HEK293 (cell line): Measurements from ENCODE around the gene PCDHB1.

ENCODE experiments used
- CTCF ChIA-PET: fragments of 350-600 bp; formaldehyde crosslinking; extraction: SDS; loops from one replicate; lab custom pipeline; 2021; ENCODE audit warnings: antibody characterized with exemption; lab: Yijun Ruan, JAX
- POLR2A ChIA-PET: fragments of 300-600 bp; formaldehyde crosslinking; extraction: SDS; loops from one replicate; lab custom pipeline; 2020; ENCODE audit warnings: antibody characterized with exemption, inconsistent platforms; lab: Yijun Ruan, JAX
- H3K27ac ChIP-seq: fragments of 200-500 bp; sonication (Bioruptor generic); 2 replicates; pipeline ENCODE4 v1.5.1; 2014; ENCODE audit warnings: low read depth, low read length, control low read depth, inconsistent platforms; ENCODE audit errors: extremely low read depth
- H3K36me3 ChIP-seq, 2 experiments: fragments of 200-500 bp in 1 of 2; sonication (Bioruptor generic) in 1 of 2; 1 replicate in 1 of 2; 2 replicates in 1 of 2; pipeline ENCODE4 v1.5.1; 2014 to 2017; ENCODE audit warnings: inconsistent platforms in 2 of 2, low read length in 2 of 2; ENCODE audit not compliant: control insufficient read depth in 2 of 2, insufficient read depth in 1 of 2
- H3K4me1 ChIP-seq: fragments of 200-500 bp; sonication (Bioruptor generic); 2 replicates; pipeline ENCODE4 v1.5.1; 2014; ENCODE audit warnings: mild to moderate bottlenecking, low read length, inconsistent platforms; ENCODE audit not compliant: control insufficient read depth, insufficient read depth
- H3K4me3 ChIP-seq: 2 replicates; pipeline ENCODE4 v1.5.1; 2011; ENCODE audit warnings: low read depth, mild to moderate bottlenecking, control low read depth, low read length, moderate library complexity
- H3K9me3 ChIP-seq: fragments of 200-500 bp; sonication (Bioruptor generic); 2 replicates; pipeline ENCODE4 v1.5.1; 2014; ENCODE audit warnings: low read depth, low read length, inconsistent platforms; ENCODE audit not compliant: control insufficient read depth, insufficient read depth
- GFI1B ChIP-seq: fragments of 450-650 bp; formaldehyde crosslinking; IDR thresholded peaks from 2 replicates; pipeline ENCODE4 v1.5.1; 2016; ENCODE audit warnings: missing biosample characterization, missing genetic modification characterization
- GLIS1 ChIP-seq: fragments of 450-650 bp; formaldehyde crosslinking; IDR thresholded peaks from 2 replicates; pipeline ENCODE4 v1.5.1; 2016; ENCODE audit warnings: missing biosample characterization, missing genetic modification characterization
- KLF17 ChIP-seq: fragments of 450-650 bp; formaldehyde crosslinking; IDR thresholded peaks from 2 replicates; pipeline ENCODE4 v1.5.1; 2016; ENCODE audit warnings: missing biosample characterization, missing genetic modification characterization
- KLF7 ChIP-seq: fragments of 450-650 bp; formaldehyde crosslinking; IDR thresholded peaks from 2 replicates; pipeline ENCODE4 v1.5.1; 2016; ENCODE audit warnings: missing biosample characterization, missing genetic modification characterization, borderline replicate concordance
- MEIS1 ChIP-seq: sonication (generic); formaldehyde crosslinking; IDR thresholded peaks from 2 replicates; pipeline ENCODE4 v1.8.1; 2022; ENCODE audit warnings: missing genetic modification reagents, mild to moderate bottlenecking, borderline replicate concordance
- MZF1 ChIP-seq: fragments of 450-650 bp; formaldehyde crosslinking; IDR thresholded peaks from 2 replicates; pipeline ENCODE4 v1.5.1; 2017; ENCODE audit warnings: missing biosample characterization, missing genetic modification characterization, borderline replicate concordance
- PATZ1 ChIP-seq: fragments of 450-650 bp; formaldehyde crosslinking; IDR thresholded peaks from 2 replicates; pipeline ENCODE4 v1.5.1; 2016; ENCODE audit warnings: missing biosample characterization, missing genetic modification characterization
- PRDM4 ChIP-seq: fragments of 450-650 bp; formaldehyde crosslinking; IDR thresholded peaks from 2 replicates; pipeline ENCODE4 v1.5.1; 2017; ENCODE audit warnings: missing biosample characterization, missing genetic modification characterization
- PRDM6 ChIP-seq: fragments of 450-650 bp; formaldehyde crosslinking; IDR thresholded peaks from 2 replicates; pipeline ENCODE4 v1.5.1; 2017; ENCODE audit warnings: missing biosample characterization, missing genetic modification characterization
- WT1 ChIP-seq: fragments of 450-650 bp; formaldehyde crosslinking; IDR thresholded peaks from 2 replicates; pipeline ENCODE4 v1.5.1; 2016; ENCODE audit warnings: missing biosample characterization, missing genetic modification characterization
- YY2 ChIP-seq: fragments of 450-650 bp; formaldehyde crosslinking; IDR thresholded peaks from 2 replicates; pipeline ENCODE4 v1.5.1; 2016; ENCODE audit warnings: missing biosample characterization, missing genetic modification characterization
- ZBTB21 ChIP-seq: fragments of 450-650 bp; formaldehyde crosslinking; IDR thresholded peaks from 2 replicates; pipeline ENCODE4 v1.5.1; 2017; ENCODE audit warnings: missing biosample characterization, missing genetic modification characterization
- ZBTB7A ChIP-seq: fragments of 450-650 bp; formaldehyde crosslinking; IDR thresholded peaks from 2 replicates; pipeline ENCODE4 v1.5.1; 2016; ENCODE audit warnings: low read depth, missing biosample characterization, missing genetic modification characterization
- ZNF157 ChIP-seq: fragments of 450-650 bp; formaldehyde crosslinking; IDR thresholded peaks from 2 replicates; pipeline ENCODE4 v1.5.1; 2016; ENCODE audit warnings: missing biosample characterization, missing genetic modification characterization
- ZNF2 ChIP-seq: fragments of 450-650 bp; formaldehyde crosslinking; IDR thresholded peaks from 2 replicates; pipeline ENCODE4 v1.5.1; 2016; ENCODE audit warnings: missing biosample characterization, missing genetic modification characterization
- ZNF214 ChIP-seq: fragments of 450-650 bp; formaldehyde crosslinking; IDR thresholded peaks from 2 replicates; pipeline ENCODE4 v1.5.1; 2017; ENCODE audit warnings: missing biosample characterization, mild to moderate bottlenecking, missing genetic modification characterization, borderline replicate concordance
- ZNF280C ChIP-seq: fragments of 450-650 bp; formaldehyde crosslinking; IDR thresholded peaks from 2 replicates; pipeline ENCODE4 v1.5.1; 2016; ENCODE audit warnings: missing biosample characterization, missing genetic modification characterization
- ZNF645 ChIP-seq: fragments of 450-650 bp; formaldehyde crosslinking; IDR thresholded peaks from 2 replicates; pipeline ENCODE4; 2016; ENCODE audit warnings: missing biosample characterization, missing genetic modification characterization
- ZNF664 ChIP-seq: fragments of 450-650 bp; formaldehyde crosslinking; IDR thresholded peaks from 2 replicates; pipeline ENCODE4 v1.5.1; 2016; ENCODE audit warnings: missing biosample characterization, missing genetic modification characterization
- ZNF670 ChIP-seq: fragments of 450-650 bp; formaldehyde crosslinking; IDR thresholded peaks from 2 replicates; pipeline ENCODE4 v1.5.1; 2016; ENCODE audit warnings: missing biosample characterization, missing genetic modification characterization, low read depth
- ZNF677 ChIP-seq: fragments of 450-650 bp; IDR thresholded peaks from 2 replicates; pipeline ENCODE4 v1.5.0; 2018; ENCODE audit warnings: missing biosample characterization, mild to moderate bottlenecking, missing genetic modification characterization, moderate library complexity
- ZNF76 ChIP-seq: fragments of 450-650 bp; formaldehyde crosslinking; IDR thresholded peaks from 2 replicates; pipeline ENCODE4; 2016; ENCODE audit warnings: low read depth, missing biosample characterization, missing genetic modification characterization, borderline replicate concordance
- ZNF830 ChIP-seq: fragments of 450-650 bp; IDR thresholded peaks from 2 replicates; pipeline ENCODE4 v1.5.0; 2018; ENCODE audit warnings: missing biosample characterization, missing genetic modification characterization, low read depth, mild to moderate bottlenecking, moderate library complexity

Gene PCDHB1

GRCh38 chr5:141040093-141040770 is 10.9 kb upstream of the PCDHB1 start:
- Histone ChIP-seq H3K4me1 (peaks cover 14% of the 10 kb centered on the region), H3K4me3 (peak overlapping the region; percentile 32), H3K36me3 (no peaks in the 10 kb centered on the region), H3K9me3 (no peaks in the 10 kb centered on the region), H3K27ac (peak overlapping the region; percentile 25; the same call in 1 of the 2 replicates)
- POLR2A ChIA-PET = interaction anchor here (0.7 to 2.3 kb wide), 3 partner anchors 74 to 171 kb away, joined by 3 to 11 read pairs (median 3); partner anchors contain the start of gene PCDHAC2
- CTCF ChIA-PET = interaction anchor here (0.6 to 3.8 kb wide), 43 partner anchors 13 to 256 kb away, joined by 3 to 81 read pairs (median 4); partner anchors contain the start of genes PCDHA10, PCDHA11, PCDHA13 and PCDHA8
- no peak for TF ChIP-seq ZNF664 (tag by site-specific recombination)
- TF ChIP-seq MEIS1 (CRISPR knock-in tag) = no peak
- TF ChIP-seq ZNF645 (tag by site-specific recombination) = no peak
- no peak for TF ChIP-seq YY2
- no peak for TF ChIP-seq ZNF670 (tag by site-specific recombination)
- TF ChIP-seq ZNF830 (tag by site-specific recombination) = no peak
- TF ChIP-seq PRDM4 (tag by site-specific recombination) = no peak
- TF ChIP-seq KLF17 = no peak
- TF ChIP-seq MZF1 (tag by site-specific recombination) = no peak
- TF ChIP-seq ZNF280C (tag by site-specific recombination) = no peak
- peak; percentile 50; the same call in 1 of the 2 replicates for TF ChIP-seq WT1 (tag by site-specific recombination)
- no peak for TF ChIP-seq ZNF214 (tag by site-specific recombination)
- no peak for TF ChIP-seq ZBTB21
- TF ChIP-seq ZNF76 (tag by site-specific recombination) = no peak
- TF ChIP-seq KLF7 = no peak
- TF ChIP-seq ZNF677 (tag by site-specific recombination) = no peak
- TF ChIP-seq PATZ1 = no peak
- no peak for TF ChIP-seq ZBTB7A (tag by site-specific recombination)
- no peak for TF ChIP-seq ZNF157 (tag by site-specific recombination)
- no peak for TF ChIP-seq GLIS1 (tag by site-specific recombination)
- TF ChIP-seq ZNF2 (tag by site-specific recombination) = no peak
- TF ChIP-seq PRDM6 = no peak
- TF ChIP-seq GFI1B = no peak
